ENCODE data around the gene WSB1. TPM values are rescaled to one million over a fixed set of nuclear protein-coding genes. Genes with fewer than 3 reads are reported as not detected.

Gene WSB1
- total and polyA plus RNA-seq, 9 of the 15 experiments (the other 6 are each of a cell fraction or from before 2014, with no cell fraction given): 22.8 to 229 (median 81.1) TPM

- TF ChIP-seq SIRT6 (IDR thresholded peaks at IDR 0.05; ENCODE audit: low read depth, low read length) (no peak), NCOA4 (IDR thresholded peaks at IDR 0.05; ENCODE audit: partially characterized antibody) (no peak), CSDE1 (IDR thresholded peaks at IDR 0.05) (no peak), MYBL2 (IDR thresholded peaks at IDR 0.05; ENCODE audit: low read depth) (no peak), MYBL2 (CRISPR knock-in tag; IDR thresholded peaks at IDR 0.05; ENCODE audit: borderline replicate concordance) (no peak), ZNF24 (IDR thresholded peaks at IDR 0.05) (no peak), SMARCA4 (IDR thresholded peaks at IDR 0.05) (no peak), C11orf30 (IDR thresholded peaks at IDR 0.05; ENCODE audit: low read depth) (no peak), ZKSCAN1 (IDR thresholded peaks at IDR 0.05; ENCODE audit: low read depth, low read length) (no peak), RBM15 (IDR thresholded peaks at IDR 0.05; ENCODE audit: insufficient read depth, low read length) (no peak), FOXK1 (CRISPR knock-in tag; IDR thresholded peaks at IDR 0.05; ENCODE audit: borderline replicate concordance) (no peak), FOXP1 (CRISPR knock-in tag; IDR thresholded peaks at IDR 0.05) (no peak), ZNF253 (CRISPR knock-in tag; conservative IDR thresholded peaks at IDR 0.05) (no peak), ASH1L (IDR thresholded peaks at IDR 0.05; ENCODE audit: borderline replicate concordance, low read depth, partially characterized antibody) (no peak), CTBP1 (IDR thresholded peaks at IDR 0.05; ENCODE audit: borderline replicate concordance) (no peak)
- TF ChIP-seq, protein P1, sequence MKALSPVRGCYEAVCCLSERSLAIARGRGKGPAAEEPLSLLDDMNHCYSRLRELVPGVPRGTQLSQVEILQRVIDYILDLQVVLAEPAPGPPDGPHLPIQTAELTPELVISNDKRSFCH (CRISPR knock-in tag; IDR thresholded peaks at IDR 0.05): no peak
- TF ChIP-seq, protein P1 (tag; IDR thresholded peaks at IDR 0.05): no peak
Measured at GRCh38 chr17:27269974-27270373, 23.9 kb upstream of the WSB1 start (continued).
